Activated CD4-positive, alpha-beta T cell treated with anti-CD3 and anti-CD28 coated beads for 48 hours (primary cell): Measurements from ENCODE around the gene DCLRE1C.
A peak's percentile ranks its signal among the peaks of the same experiment; 100 is the strongest.
"Not testable (repeated sequence)": the region's sequence is repeated elsewhere in the genome, so short reads cannot be mapped to it uniquely, and the experiment has no call there.

Source experiments
- DNase-seq: peaks from one replicate; pipeline ENCODE4 v3.0.0-alpha.2; 2020

Gene DCLRE1C

DNA sequence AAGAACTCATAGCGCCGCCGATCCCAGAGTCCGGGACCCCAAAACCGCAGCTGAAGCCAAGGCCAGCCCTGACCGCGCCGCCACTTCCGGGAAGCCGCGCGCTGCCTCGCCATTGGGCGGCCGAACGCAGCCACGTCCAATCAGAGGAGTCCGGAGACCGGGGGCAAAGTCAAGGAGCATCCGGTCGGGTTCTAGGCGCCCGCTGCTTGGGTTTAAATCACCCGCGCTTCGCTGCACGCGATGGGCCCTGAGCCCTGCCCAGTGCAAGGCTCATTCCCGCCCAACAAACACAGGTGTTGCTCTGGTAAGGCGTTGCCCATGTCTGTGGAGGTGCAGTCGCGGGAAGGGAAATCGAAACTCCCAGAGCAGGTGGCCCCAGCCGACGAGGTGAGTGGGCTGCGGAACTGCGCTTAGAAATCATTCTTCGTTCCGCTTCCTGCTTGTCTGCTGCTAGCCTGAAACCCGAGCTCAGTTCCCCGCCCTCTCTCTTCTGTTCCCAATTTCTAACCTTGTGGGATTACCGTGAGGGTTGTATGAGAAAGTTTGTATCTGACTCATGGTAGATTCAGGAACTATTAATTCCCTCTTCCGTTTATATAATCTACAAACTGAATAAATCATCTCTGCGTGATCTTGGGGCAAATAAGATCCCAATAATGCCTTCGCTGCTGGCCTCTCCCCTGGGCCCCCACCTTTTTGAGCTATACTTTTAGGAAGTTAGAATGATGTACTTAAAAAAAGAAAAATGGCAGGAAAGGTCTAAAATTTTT, at the start of gene DCLRE1C:
DCLRE1C (minus strand) TSS at position 96 of the 770 bp plus-strand sequence; CDS start at position 10, 86 bp downstream.
- peak; percentile 92 for DNase-seq

DNA sequence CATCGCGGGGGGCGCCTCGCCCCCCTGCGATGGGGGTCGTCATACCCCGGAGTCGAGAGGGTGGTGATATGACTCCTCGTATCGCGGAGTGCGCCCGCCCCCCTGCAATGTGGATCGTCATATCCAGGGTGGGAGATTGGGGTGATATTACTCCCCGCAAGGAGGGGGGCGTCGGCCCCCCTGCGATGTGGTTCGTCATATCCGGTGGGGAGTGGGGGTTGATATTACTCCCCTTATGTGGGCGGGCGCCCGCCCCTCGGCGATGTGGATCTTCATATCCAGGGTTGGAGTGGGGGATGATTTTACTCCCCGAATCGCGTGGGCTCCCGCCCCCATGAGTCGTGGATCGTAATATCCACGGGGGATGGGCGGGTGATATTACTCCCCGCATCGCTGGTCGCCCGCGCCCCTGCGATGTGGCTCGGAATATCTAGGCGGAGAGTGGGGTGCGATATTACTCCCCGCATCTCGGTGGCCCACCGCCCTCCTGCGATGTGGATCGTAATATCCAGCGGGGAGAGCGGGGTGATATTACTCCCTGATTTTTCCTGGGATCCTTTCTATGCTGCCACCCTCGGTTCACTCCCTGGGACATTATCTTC, 42.2 kb upstream of the DCLRE1C start:
- DNase-seq, result no peak

DNA sequence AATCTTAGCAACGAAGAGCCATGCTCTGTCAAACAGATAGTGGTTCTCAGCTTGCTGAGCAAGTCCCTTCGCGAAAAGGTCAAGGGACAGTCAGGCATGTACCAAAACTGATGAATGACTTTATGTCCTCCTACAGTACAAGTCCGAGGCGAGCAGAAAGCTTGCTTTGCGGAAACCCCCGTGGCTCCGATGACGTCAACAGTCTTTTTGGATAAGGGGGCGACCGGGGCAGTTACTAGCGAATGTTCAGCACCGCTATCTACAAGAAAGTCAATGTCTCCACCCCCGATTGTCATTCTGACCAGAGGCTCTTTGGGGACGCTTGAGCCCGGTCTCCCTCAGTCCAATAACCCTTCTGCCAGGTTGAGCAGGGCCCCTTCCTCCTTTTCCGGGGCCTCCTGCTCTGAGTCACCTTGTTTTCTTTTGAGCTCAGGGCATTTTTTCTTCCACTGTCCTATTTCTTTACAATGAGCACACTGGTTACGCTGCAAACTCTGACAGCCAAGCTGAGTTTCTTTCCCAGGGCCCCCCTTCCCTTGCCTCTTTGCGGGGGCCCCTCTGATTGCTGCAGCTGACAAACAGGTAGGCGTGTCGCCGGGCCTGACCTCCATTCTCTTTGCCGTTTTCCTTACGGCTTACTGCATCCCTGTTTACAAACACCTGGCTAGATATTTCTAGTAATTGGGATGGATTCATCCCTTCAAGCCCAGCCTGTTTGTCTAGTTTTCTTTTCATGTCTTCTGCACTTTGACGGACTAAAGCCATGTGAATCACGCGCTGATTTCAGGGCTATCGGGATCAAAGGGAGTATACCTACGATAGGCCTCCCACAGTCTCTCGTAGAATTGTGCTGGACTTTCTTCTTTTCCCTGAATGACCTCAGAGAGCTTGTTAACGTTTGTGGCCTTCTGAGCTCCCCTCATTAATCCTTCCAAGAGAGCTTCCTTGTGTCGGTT, 39.9 kb upstream of the DCLRE1C start:
- DNase-seq, result not testable (repeated sequence)

DNA sequence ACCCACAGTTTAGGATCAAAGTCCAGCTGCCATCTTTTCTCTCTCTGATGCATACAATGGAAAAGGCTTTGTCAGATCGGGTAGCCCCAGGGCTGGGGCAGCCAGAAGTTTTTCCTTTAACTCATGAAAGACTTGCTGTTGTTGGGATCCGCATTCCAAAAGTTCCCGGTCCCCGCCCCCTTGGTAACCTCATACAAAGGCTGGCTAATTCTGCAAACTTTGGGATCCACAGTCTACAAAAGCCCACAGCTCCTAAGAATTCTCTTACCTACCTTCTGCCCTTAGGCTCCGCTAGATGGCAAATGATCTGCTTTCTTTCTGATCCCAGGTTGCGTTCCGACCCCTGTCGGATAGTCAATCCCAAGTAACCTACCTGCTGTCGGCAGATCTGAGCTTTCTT, 38.4 kb upstream of the DCLRE1C start:
- DNase-seq, result not testable (repeated sequence)

DNA sequence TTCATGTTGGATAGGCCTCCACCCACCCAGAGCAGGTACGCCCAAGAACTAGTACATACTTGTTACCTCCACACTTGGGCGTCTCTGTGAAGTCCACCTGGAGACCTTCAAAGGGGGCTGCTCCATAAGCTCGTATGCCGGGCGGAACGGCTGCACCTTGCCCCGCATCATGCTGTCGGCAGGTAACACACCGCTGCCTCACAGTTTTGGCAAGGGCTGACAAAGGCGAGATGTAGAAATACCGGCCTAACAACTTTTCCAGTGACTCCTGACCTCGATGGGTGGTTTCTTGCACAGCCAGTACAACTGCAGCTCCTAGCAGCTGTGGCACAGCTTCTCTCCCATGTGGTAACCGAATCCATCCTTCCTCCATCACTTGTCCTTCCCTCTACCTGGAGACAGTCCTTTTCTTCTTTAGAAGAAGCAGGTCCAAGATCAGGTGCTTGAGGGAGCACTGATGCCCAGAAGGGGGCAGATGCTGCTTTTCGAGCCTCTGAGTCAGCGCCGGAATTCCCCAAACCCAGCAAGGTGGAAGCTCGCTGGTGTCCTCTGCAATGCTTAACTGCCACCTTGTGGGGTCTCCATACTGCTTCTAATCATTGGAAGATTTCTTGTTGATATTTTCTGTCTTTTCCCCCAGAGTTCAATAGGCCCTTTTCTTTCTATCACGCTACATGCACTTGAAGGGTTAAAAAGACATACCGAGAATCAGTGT, 37.3 kb upstream of the DCLRE1C start:
- peak; percentile 76 for DNase-seq

DNA sequence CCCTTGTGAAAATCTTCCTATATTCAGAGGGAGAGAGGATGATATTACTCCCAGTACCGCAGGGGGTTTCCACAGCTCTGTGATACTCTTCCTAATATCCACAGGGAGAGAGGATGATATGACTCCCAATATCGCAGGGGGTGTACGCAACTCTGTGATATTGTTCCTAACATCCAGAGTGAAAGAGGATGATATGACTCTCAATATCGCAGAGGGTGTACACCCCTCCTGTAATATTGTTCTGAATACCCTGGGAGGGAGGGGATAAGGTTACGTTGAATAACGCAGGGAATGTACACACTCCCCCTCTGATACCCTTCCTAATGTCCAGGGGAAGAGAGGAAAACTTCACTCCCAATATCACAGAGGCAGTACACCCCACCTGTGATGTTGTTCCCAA, 35.7 kb upstream of the DCLRE1C start:
- not testable (repeated sequence) for DNase-seq

DNA sequence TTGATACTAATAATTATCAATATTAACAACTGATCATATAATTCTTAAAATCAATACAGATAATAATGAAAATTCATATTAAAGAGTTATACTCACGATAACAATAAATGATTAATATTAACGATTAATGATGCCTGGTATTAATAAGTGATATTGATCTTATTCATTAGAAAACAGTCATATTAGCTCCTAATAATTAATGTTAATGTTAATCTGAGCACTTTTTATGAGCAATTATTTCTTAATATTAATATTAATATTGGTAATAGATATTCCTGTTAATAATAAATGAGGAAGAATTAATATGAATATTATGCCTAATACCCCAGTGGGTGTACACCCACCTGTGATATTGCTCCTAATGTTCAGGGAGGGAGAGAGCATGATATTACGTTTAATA, 28.8 kb upstream of the DCLRE1C start:
- no peak for DNase-seq

DNA sequence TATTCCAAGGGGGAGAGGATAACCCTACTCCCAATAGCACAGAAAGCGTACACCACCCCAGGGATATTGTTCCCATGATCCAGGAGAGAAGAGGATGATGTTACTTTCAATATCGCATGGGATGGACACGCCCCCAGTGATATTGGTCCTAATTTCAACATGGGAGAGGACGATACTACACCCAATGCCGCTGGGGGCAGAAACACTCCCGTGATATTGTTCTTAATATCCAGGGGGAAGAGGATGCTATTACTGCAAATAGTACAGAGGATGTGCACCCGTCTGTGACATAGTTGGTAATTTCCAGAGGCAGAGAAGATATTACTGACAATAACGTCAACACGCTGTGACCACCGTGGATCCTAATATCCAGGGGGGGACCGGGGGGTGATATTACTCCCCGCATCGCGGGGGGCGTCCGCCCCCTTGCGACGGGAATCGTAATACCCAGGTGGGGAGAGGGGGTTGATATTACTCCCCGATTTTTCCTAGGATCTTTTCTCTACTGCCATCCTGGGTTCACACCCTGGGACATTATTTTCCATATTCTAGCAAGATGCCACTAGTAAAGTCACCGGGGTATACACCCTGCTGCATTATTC, 21.9 kb upstream of the DCLRE1C start:
- DNase-seq, result no peak

DNA sequence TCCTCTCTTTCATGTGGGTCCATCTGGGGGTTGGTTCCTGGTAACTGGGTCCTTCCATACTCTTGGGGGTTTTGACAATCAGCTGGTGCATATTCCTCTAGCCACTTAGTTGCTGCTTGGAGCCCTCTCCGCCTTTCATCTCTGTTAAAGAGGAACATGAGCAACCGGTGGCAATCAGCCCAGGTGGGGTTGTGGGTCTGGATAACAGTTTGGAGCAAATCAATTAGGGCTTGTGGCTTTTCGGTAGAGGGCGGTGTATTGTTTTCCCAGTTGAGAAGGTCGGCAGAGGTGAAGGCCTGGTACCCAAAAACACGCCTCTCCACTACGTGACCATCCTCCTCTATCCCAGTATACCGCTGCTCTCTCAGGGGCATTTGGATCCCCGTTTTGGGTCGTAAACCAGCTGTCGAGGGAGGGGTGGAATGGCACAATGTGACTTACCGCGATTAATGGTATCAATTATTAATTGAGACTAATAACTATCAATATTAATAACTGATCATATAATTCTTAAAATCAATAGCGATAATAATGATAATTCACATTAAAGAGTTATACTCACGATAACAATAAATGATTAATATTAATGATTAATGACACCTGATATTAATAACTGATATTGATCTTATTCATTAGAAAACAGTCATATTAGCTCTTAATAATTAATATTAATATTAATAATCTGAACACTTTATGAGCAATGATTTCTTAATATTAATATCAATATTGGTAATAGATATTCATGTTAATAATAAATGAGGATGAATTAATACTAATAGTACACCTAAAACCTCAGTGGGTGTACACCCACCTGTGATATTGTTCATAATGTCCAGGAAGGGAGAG, 20.5 kb upstream of the DCLRE1C start:
- DNase-seq, result not testable (repeated sequence)

DNA sequence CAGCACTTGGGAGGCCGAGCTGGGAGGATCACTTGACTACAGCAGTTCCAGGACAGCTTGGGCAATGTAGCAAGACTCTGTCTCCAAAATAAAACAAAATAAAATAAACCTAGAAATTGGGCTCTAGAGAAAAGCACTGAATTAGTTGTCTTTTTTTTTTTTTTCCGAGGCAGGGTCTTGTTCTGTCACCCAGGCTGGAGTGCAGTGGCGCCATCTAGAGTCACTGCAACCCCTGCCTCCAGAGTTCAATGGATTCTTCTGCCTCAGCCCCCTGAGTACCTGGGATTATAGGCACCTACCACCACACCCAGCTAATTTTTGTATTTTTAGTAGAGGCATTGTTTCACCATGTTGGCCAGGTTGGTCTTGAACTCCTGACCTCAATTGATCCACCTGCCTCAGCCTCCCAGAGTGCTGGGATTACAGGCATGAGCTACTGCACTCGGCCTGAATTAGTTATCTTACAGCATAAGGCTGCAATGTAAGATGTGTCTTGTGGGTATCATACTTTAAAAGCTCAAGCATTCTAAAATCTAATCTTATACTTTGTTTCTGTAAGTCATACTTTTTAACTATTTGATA, 18.1 kb upstream of the DCLRE1C start:
- DNase-seq, result peak; percentile 56

DNA sequence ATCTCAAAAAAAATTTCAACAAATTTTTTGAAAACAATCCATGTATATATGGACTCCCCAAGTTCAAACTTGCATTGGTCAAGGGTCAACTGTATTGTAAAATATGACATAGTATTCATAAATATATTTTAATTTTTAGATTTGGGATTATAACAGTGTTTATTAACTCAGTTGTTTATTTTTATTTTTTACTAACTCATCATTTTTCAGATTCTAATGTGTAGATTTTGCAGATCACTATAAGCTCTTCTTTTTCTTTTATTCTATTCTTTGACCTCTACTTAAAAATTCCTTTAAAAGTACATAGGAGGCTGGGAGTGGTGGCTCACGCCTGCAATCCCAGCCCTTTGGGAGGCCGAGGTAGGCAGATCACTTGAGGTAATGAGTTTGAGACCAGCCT, 14.0 kb upstream of the DCLRE1C start:
- DNase-seq, result no peak

DNA sequence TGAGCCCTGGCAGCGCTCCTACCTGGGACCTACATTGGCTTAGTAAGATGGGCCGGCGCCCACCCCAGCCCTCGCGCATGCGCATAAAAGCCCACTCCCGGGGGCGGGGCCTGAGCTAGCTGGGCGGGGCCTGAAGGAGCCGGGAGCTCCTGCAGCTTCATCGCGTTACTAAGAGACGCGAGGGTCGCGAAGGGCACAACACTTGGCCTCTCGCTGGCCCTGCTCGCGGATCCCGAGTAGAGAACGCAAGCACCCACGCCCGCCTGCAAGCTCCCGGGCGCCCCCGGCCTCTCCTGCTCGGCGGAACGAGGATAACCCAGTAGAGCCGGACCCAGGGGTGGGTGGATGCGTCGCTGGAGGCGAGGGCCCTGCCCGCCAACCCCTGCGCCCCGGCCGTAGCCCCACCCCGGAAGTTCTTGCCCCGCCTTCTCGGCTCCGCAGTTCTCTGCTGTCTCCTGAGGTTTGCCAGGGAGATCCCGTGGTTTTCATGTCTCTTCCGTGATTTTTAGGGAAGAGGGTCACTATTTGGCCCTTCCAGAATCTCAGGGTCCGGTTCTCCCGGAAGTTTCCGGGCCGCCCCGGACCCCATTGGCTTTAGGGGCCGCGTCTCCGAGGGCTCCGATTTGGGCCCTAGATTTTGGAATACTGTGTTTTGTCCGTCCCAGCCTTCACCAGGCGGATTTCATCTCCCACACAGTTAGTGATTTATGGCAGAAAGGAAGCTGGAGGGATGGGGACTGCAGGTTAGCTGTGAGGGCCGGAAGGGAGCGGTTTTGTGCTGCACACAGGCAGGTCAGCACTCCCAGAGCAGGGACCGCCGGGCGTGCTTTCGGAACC, 5.5 kb upstream of the DCLRE1C start, which contains the start of gene MEIG1:
MEIG1 (plus strand) TSS at position 168 of the 837 bp plus-strand sequence. CDS start 7,081 bp downstream, outside the sequence.
- DNase-seq, result peak; percentile 95

DNA sequence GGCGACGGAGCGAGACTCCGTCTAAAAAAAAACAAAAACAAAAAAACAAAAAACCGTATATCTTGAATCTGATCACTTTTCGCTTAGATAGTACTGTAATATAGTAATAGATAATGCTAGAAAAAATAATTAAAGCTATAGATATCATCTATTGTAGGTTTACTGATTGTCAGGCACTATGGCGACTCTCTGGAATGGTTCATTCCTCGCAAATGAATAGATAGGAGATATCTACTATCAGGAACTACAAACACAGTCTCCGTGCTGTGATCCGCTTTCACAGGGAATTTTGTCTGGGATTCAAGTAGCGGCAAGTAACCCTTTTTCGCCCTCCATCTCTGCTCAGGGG, 5.0 kb upstream of the DCLRE1C start:
- DNase-seq, result no peak

DNA sequence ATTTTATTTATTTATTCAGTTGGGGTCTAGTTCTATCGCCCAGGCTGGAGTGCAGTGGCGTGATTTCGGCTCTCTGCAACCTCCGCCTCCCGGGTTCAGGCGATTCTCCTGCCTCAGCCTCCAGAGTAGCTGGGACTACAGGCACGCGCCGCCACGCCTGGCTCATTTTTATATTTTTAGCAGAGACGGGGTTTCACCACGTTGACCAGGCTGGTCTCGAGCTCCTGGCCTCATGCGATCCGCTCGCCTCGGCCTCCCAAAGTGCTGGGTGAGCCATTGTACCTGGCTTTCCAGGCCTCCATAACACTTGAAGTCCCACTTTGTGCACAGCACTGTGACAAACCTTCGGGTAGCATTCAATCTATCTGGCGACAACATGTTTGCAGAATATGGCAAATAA, 1.0 kb upstream of the DCLRE1C start:
- no peak for DNase-seq

DNA sequence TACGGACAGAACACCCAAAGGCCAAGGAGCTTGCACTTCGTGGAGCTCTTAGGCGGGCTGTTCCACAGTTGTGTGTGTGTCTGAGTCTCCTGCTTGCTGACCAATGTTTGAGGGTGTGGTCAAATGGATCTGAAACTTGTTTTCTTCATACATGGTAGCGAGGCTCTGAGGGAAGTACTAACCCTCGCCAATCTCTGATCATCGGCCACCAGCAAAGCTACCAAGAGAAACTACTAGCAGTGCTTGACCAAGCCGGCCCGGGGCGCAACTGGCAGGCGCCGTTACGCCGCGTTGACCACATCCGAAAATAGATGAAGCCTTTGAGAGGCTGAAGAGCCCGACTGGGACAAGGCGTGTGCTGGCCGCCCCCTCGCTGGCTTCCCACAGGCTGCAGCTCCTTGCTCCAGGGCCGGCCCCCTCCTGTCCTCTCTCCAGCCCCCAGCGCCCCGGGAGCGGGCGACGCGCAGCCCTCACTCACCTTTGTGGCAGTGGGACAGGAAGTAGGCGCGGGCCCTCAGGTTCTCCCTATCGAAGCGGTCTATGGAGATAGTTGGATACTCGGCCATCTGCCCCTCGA, 384 bp downstream of the DCLRE1C start:
- no peak for DNase-seq

DNA sequence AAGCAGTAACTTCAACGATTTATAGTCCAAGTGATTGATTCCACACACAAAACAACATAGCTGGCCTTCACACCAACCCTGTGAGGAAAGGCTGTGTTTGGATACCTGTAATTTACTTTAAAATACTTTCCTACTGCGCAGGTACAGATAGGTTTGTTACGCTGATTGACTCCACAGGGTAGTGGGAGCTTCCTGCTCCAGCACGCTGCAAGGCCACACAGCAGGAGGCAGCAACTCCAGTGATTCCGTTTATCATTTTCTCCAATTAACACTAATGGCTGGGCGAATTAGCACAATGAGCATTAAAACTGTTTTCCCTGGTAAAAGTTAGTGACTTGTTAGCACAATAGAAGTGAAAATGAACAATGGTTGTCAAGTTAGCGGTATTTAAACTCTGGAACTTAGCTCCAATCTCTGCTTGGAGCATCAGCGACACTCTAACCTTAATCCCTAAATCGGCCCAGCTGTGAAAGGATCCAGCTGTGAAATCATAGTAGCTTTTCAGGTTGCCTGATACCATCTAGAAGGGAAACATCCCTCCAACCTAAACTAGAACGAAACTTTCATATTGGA, 959 bp downstream of the DCLRE1C start:
- no peak for DNase-seq

DNA sequence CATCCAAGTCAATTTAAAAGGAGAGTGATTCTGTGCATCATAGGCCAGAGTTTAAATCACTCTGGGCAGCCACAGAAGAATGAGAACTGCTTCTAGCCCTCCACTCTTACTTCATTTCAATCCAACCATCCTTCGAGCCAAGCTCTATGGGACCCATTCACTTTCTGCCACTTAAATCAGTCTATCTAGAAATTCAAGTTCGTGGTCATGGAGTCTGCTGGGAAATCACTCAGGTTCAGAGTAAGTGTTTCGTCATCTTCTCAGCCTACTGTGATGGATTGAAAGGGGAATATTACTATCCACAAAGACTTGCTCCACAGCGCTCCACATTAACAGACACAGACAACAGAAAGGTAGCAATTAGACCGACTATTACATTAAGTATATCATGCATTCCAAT, 4.6 kb downstream of the DCLRE1C start:
- no peak for DNase-seq

DNA sequence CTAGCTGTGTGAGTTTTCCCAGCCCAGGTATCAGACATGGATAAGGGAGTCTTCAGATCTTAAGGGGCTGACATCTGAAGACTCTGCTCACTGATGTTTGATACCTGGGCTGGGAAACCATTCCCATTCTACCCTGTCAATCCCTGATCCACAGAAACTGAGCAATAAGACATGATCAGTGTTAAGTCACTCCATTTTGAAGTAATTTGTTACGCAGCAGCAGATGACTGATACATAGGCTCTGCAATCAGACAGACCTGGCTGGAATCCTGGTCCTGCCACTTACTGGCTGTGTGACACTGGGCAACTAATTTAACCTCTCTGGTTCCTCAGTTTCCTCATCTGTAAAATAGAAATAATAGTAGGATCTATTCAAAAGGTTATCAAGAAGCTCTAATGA, 6.6 kb downstream of the DCLRE1C start:
- DNase-seq, result no peak

DNA sequence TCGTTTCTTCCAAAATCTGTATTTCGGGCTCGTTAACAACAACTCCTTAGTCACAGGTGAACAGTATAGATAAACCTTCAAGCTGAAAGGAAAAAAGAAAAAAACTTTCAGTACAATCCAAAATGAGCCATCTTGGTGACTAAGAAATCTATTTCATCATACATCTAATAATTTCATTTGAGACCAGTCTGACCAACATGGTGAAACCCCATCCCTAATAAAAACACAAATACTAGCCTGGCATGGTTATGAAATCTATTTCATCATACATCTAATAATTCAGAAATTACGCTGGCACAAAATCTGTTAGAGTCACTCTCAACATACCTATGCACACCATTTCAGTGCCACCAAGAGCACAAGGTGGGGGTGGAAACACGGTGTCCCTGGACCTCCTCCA, 8.8 kb downstream of the DCLRE1C start:
- no peak for DNase-seq
